A549 treated with CORT108297 at 1 μM for 4 hours (cell line): ENCODE measurements around the gene C2CD4C. TPM values are rescaled to one million over a fixed set of nuclear protein-coding genes. Genes with fewer than 3 reads are reported as not detected.

Source experiments
- total RNA-seq: library from RNA; stranded (reverse); fragments of 200-300 nt; extraction: Qiagen RNA extraction; gene quantifications from 5 replicates; pipeline ENCODE4 v1.2.3, GENCODE V29; 2022

The C2CD4C gene
- 0.25 to 0.59 TPM (median 0.54 TPM) in 5 replicates for total RNA-seq

GRCh38 chr19:408902-409515 is at the start of gene C2CD4C:
TSS of gene C2CD4C (minus strand) at chr19:409147. CDS start at chr19:408361, 786 bp downstream.

Other genes starting within 250 kb of the C2CD4C start
- 78.6 to 117 TPM (median 112 TPM) in 5 replicates for gene PLPP2, start 117.7 kb downstream of the C2CD4C start, total RNA-seq
- gene MIER2, start 64.4 kb downstream of the C2CD4C start, total RNA-seq, result 14.9 to 22.8 TPM (median 21.9 TPM) in 5 replicates
- 0.52 to 1.4 TPM (median 1.1 TPM) in 5 replicates for gene SHC2, start 51.9 kb upstream of the C2CD4C start, total RNA-seq
- 0.23 to 0.39 TPM (median 0.33 TPM) in 5 replicates for gene MADCAM1, start 87.3 kb upstream of the C2CD4C start, total RNA-seq
- 8.1 to 17.5 TPM (median 17.2 TPM) in 5 replicates for gene TPGS1, start 98.3 kb upstream of the C2CD4C start, total RNA-seq
- 67.1 to 108 TPM (median 103 TPM) in 5 replicates for gene CDC34, start 122.6 kb upstream of the C2CD4C start, total RNA-seq
- 0.15 to 0.57 TPM (median 0.36 TPM) in 5 replicates for gene GZMM, start 134.9 kb upstream of the C2CD4C start, total RNA-seq
- gene BSG, start 163.4 kb upstream of the C2CD4C start, total RNA-seq, result 715 to 760 TPM (median 743 TPM) in 5 replicates
- 27.2 to 45.0 TPM (median 40.3 TPM) in 5 replicates for gene HCN2, start 180.7 kb upstream of the C2CD4C start, total RNA-seq
- 68.3 to 100 TPM (median 97.9 TPM) in 5 replicates for gene POLRMT, start 224.4 kb upstream of the C2CD4C start, total RNA-seq
- 0.22 to 1.2 TPM (median 0.76 TPM) in 5 replicates for gene FGF22, start 230.7 kb upstream of the C2CD4C start, total RNA-seq